ENCODE results near the gene SUCLG2.

The SUCLG2 gene

DNA sequence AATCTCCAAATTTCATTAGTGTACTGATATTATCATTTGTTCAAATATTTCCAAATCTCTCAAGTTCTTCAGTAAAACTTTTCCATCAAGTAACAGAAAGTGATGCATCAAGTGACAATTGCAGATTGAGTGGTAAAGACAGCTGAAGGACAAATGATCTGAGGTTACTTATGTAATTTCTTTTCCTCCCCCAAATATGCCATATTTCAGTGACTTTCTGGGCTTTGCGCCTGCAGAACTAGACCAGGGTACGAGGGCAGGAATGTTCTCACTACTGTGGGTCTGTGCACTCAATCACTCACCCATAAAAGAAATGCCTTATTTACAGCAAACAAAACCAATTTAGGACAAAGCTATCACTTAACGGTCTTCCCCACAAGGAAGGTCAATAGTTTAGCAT, 4.7 kb downstream of the SUCLG2 start:
- no peak for DNase-seq (ENCODE audit: low read depth)

DNA sequence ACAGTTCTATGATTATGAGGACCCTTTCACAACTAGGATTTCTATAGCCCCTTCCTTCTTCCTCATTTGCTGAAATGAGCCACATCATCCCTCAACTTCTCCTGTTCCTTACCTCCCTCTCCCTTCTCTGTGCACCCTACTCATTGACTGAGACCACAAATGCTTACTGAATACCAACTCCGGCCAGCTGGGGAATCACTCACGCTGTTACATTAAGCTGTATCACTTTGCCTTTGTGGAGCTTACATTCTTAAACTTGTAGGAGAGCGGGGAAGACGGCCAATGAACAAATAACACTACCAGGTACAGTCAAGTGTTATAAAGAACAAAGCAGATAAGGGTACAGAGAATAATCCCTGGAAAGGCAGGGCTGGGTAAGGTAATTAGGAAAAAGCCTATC, 5.7 kb downstream of the SUCLG2 start:
- DNase-seq (ENCODE audit: low read depth): no peak

DNA sequence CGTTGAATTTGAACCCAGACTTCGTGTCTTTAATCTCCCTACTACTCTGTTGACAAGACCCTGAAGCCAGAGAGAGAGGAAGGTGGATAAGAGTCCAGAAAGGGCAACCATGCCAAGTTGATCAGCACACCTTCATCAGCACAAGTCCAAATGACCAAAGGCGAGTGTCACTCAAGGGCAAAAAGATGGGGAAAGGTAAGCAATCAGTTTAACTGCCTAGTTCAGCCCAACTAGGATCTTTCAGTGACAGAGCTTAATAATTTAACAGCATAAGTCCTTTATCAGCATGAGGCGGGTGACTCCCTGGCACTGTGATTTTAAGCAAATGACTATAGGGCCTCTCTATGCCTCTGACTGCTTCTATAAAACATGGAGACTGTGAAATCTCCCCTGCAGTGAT, 6.2 kb downstream of the SUCLG2 start:
- no peak for DNase-seq (ENCODE audit: low read depth)

DNA sequence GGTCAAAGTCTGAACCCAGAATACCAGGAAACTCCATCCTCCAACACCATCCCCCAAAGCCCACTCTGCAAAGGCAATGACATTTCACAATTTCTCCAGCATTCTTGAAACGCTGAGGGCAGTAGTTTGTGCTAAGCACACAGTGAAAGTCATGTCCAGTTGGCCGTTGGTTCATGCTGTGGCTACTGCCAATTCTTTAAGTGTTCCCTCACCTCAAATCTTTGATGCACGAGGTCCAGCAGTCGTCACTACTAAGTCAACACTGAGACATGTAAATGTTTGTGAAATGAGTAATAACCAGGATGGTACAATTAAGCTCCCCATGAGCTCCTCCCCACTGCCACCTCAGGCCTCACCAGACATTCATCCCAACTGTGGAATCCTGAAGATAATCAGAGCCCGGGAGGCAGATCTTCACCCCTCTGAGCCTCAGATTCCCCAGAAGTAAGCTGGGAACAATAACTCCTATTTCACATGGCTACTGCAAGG, 7.0 kb downstream of the SUCLG2 start:
- no peak for DNase-seq (ENCODE audit: low read depth)

DNA sequence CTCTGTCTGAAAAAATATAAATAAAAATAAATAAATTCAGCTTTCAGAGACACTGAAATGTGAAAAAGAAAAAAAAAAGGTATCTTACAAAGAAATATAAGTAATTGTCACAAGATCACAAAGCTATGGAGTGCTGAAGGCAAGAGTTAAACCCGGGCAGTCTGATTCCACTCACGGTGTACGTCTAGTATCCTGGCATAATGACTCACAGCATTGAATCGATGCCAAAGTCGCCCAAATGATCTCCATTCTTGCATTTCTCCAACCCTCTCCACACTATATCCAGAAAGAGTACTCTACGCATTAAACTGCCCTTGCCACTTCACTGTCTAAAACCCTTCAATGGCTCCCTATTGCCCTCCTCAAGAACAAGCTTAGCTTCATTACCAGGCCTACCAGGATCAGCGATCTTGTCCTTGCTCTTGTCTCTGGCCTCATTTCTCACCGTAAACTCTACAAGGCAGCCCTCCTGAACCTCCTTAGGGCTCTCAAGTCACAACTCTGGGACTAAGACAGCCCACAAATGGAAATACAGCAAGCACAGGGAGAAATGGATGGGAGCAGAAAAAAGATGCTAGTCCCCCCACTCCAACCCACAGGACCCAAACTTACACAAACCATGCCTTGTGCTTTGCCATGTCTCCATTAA, 7.7 kb downstream of the SUCLG2 start:
- no peak for DNase-seq (ENCODE audit: low read depth)

DNA sequence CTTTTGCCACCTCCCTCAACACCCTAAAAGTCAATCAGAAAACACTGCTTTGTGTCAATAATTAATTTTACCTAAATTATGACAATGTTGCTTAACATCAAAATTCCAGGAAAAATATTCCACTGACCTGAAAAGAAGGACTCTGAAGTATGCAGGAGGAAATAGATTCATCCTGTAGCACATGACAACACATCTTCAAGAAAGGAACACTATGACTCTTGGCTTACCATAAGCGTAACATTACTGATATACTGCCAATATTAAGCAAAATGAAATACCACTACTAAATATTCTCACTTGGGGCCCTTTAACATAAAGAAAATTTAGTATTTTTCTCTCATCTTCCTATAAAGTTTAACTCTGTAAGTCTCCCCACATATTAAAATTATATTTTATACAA, 9.6 kb downstream of the SUCLG2 start:
- DNase-seq (ENCODE audit: low read depth): no peak

DNA sequence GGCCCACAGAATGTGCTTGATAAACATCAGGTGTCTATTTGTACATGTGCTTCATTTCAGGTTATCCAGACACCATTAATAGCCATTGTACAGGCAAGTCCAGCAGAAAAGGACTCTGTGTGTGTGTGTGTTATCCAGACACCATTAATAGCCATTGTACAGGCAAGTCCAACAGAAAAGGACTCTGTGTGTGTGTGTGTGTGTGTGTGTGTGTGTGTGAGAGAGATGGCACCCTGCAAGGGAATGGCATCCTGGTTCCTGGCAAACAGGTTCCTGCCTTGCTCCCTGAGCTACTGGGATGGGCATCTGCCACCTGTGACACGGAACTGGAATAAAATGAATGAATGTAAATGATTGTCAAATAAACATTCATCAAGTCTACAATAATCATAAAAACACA, 11.7 kb downstream of the SUCLG2 start:
- DNase-seq (ENCODE audit: low read depth): no peak

DNA sequence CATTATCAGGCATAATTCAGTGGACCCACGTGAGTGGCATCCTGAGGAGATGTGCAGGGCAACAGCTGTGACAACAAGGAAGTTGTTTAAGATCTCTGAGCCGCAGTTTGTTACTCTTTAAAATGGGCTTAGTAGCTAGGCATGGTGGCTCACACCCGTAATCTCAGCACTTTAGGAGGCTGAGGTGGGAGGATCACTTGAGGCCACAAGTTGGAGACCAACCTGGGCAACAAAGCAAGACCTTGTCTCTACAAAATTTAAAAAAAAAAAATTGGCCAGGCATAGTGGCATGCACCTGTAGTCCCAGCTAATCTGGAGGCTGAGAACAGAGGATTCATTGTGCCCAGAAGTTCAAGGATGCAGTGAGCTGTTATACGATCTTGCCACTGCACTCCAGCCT, 12.2 kb downstream of the SUCLG2 start:
- no peak for DNase-seq (ENCODE audit: low read depth)

DNA sequence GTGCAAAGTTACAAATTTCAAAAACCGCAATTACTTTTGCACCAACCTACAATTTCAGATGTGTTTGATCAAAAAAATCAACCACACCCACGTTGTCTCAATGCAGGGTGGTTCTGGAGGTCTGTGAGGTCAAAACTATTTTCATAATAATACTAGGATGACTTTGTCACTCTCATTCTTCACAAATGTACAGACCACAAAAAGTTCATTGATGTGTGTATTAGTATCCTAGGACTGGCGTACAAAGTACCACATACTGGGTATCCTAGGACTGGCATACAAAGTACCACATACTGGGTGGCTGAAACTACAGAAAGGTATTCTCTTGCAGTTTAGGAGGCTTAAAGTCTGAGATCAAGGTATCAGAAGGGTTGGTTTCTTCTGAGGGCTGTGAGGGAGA, 13.0 kb downstream of the SUCLG2 start:
- no peak for DNase-seq (ENCODE audit: low read depth)

DNA sequence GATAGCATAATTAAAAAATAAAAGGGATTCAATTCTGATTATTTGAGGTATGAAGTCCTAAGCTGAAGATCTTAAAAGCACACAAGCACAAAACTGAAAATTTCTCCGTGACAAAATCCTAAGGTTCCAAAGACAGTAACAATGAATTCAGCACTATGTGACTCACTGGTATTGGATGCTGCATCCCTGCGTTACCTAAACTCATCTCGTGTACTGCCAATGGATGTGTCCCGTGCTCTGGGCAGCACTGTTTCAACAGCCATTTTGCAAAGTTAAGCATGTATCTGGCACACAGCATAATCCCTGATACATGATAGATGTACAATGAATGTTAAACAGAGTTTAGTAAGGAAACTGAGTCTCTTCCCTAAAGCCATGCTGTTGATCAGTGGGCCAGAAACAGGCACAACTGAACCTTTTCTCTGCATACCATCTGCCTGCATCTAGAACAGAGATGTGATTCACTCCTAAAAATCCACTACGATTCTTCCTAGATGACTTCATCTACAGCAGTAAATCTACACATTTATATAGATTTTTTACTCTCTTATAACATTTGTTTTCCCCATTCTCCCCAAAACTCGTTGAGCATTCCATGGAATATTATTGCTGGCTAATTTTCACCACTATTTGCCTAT, 14.3 kb downstream of the SUCLG2 start:
- no peak for DNase-seq (ENCODE audit: low read depth)

DNA sequence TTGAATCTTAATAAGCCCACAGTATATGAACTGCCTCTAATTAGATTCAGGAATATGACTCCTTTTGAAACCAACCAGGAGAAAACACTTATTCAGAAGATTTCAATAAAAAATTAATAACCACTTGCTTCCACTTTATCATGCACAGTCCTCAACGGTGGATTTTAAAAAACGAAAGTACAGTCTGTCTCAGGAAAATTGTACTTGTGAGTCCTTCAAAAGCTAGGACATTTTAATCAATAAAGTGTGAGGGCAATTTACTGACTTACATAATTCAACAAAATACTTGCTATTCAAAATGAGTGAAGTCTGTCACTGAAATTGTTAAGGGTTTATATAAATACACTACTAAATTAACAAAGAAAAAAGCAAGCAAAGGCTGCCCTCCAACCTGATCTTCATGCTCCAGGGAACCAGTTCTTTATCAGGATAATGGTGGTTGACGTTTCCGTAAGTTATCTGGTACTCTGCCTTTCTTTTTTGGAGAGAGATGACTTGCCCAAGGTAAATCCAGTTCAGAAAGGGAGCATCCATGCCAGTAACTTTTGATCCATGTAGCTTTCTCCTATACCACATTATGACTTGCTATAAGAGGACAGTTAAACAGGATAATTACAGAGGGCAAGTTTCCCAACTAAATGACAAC, 17.0 kb downstream of the SUCLG2 start:
- no peak for DNase-seq (ENCODE audit: low read depth)

DNA sequence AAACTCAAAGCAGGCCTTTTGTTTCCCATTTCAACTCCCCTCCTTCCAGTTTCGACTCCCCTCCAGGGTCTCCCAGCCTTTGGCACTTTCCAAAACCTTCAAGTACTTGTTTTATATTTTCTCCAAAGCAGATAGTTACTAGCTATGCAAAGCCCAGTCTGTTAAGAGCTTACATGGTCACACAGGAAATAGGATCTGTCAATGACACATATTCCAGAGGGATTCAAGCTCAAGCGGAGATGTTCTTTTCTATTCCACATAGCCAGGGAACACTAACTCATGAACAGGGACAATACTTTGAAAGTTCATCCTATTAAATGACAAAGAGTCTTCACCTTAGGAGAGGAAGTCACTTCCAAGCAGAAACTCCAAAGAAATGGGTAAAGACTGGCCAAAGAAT, 18.6 kb downstream of the SUCLG2 start:
- no peak for DNase-seq (ENCODE audit: low read depth)

DNA sequence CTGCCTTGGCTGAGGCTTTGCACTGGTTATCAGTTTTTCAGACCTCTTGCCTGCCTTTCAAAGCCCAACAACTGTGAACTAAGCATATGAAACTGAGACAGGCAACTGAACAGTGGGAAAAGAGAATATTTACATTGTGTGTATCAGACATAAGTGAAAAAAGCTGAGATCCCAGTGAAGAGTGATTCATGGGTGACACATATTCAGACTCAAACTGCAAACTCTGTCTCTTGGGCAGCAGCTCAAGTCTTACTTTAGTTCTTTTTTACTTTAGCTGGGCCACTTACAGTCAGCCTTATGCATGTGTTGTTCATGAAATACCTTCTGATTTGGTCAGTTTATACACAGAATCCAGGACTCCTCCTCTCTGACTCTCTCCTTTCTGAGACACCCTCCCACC, 19.2 kb downstream of the SUCLG2 start:
- no peak for DNase-seq (ENCODE audit: low read depth)

DNA sequence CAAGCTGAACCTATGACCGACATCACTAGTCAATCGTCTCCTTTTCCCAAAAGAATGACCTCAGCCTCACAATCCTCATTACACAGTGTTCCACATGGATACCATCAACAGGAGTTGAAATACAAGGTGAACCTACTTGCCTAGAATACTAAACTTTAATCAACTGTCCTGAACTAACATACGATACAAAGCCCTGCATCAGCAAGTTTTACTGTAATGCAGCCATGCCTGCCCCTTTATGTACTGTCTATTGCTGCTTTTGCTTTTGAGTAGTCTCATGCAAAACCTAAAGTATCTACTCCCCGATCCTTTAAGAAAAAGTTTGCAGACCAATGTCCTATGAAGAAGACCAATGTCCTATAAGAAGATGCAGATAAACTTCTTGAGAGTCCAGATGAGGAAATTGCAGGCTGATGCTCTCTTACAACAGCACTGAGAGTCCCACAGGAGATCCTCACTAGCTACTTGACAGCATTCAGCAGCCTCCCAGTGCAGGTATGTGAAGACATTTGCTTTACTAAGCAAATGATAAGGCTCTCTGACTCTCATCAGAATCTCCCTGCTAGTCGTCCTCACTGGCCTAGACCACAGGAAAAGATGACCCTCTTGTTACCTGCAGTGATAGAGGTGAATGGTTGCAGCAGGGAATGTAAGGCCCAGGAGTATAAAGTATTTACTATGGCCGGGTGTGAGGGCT, 23.6 kb downstream of the SUCLG2 start:
- no peak for DNase-seq (ENCODE audit: low read depth)

DNA sequence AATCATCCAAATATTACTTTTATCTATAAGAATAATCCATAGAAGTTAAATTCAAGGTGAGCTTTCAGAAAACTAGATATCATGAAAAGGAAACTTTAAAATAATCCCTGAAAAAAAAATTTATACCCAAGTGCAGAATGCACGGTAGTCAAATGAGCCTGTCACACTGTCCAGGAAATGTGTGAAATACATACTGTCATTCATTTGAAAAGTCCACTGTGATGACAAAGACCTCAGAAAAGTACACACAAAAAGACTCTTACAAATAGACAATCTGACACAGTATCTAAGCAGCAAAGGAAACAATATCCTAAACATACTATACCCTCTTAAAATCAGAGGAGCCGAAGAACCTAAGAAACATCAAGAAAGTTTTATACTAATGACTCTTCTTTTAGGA, 29.7 kb downstream of the SUCLG2 start:
- no peak for DNase-seq (ENCODE audit: low read depth)

DNA sequence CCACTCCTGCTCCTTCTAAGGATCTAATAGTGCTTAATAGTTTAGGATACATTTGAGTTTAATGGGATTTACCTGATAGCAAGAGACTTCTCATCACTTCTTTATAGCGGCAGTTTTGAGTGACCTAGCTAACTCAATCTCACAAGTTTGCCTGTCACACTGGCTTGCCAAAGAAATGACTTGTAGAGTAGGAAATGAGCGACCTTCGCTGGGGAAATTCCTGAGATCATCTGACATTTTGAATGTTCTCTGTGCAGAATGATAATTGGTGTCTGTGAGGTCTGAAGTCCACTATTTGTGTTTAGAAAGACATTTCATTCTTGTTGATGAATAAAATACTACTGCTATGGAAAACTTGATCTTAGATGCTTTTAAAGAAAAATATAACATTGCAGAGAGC, 30.3 kb downstream of the SUCLG2 start:
- DNase-seq (ENCODE audit: low read depth): no peak

DNA sequence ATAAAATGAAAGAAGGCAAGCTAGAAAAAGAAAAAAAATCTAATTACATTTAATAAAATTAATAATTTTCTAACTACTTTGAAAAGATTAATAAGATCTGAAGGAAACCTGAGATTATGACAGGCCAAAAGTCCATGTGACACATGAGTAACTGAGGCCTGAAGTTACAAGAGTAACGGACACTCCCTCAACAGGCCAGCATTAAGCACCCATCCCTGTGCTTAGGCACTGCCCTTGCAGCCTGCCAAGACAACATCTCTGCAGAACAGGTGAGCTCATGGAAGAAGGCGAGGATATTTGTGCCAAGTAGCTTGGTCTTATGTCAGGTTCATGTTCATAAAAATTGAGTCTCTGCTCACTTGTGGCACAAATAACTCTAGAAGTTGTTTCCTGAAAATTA, 31.8 kb downstream of the SUCLG2 start:
- no peak for DNase-seq (ENCODE audit: low read depth)

DNA sequence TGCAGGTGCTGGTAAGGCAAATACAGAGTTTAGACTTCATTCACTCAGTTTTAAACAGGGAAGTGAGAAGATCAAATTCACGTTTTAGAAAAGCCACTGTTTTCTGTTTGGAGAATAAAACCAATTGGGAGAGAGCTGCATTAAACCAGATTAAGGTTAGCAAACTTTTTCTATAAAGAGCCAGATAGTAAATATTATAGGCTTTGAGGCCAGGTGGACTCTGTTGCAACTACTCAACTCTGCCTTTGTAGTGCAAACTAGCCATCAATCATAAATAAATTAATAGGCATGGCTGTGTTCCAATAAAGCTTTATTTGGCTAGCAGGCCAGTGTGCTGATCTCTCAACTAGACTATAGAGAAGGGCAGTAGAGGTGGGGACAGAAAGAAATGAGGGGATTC, 33.5 kb downstream of the SUCLG2 start:
- DNase-seq (ENCODE audit: low read depth): no peak

DNA sequence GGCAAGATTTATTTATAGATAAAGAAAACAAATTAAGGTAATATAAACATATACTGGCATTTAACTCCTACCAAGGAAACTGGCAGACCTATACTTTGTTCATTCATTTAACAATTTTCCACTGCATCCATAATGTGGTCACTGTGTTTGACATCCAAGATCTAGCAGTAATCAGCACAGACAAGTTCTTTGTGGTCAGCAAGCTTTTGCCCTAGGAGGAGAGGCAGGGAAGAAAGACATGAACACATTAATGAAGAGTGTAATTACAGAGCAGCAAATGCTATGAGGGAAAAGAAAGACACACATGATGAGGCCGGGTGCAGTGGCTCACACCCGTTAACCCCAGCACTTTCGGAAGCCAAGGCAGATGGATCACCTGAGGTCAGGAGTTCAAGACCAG, 34.4 kb downstream of the SUCLG2 start:
- no peak for DNase-seq (ENCODE audit: low read depth)

DNA sequence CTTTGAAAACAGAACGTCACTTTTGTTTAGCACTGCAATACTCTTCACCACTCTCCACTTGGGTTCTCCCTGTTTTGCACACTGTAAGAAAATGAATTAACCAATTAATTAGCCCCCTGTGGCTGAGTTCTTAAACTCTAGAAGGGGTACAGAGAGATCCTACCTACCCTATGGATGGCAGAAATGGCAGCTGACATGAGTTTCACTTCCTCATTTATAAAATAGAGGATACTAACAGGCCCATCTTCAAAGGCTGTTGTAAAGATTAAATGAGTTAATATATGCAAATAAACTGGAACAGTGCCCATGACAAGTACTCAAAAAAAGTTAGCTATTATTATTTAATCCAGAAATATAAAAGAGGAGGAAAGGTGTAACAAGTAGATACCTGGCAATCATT, 36.9 kb downstream of the SUCLG2 start:
- no peak for DNase-seq (ENCODE audit: low read depth)

DNA sequence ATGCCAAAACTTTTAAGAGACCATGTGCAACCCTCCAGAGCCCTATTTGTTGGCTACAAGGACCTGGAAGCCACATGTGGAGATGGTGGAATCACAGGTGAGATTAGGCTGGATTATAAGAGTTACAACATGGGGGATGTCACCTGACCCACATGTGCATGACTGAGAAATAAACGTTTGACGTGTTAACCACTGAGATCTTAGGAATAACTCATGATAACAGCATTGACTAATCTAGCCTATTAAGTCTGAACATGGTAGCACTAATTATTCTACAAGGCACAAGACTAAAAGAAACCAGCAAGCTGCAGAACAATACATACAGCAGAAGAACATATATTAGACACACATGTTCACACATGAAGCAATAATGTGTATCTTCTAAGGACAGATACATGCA, 38.4 kb downstream of the SUCLG2 start:
- DNase-seq (ENCODE audit: low read depth): no peak

DNA sequence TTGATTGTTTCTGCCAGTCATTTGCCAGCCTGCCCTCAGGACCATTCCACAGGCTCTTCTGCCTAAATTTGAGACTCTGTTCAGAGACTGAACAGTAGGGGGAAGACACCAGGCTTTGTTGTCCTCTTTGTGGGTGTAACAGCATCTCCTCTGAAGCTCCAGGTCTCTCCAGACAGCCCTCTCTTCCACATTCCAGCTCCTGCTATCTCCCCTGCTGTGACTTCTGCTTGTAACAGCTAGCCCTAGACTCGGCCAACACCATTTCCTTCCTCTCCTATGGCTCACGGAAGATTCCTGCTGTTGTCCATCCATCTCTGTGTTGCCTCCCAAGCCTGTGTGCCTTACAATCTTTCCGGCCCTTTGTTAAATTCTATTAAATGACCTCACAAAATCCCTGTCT, 40.2 kb downstream of the SUCLG2 start:
- DNase-seq (ENCODE audit: low read depth): no peak

DNA sequence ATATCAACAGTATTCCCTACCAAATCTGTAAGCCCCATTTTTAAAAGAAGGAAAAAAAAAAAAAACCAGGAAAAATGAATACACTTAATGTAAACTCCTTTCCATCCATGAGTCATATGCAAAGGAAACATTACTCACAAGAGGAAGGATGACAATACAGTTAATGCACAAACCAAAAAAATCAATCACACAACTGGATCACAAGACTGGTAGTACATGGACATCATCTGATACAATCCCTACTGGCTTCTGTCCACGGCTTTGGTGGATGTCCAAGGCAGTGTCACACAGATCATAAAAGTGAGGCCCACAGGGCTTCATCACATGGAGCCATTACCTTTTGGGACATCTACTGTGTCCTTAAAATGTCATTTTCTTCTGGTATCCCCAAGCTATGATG, 44.0 kb downstream of the SUCLG2 start:
- no peak for DNase-seq (ENCODE audit: low read depth)

Data from activated gamma-delta T cell treated with anti-CD3 and anti-CD28 coated beads, Interleukin-2, amount 50 U/mL, for 16 hours (primary cell).